ENCODE results near the gene TBPL2.
A peak's percentile ranks its signal among the peaks of the same experiment; 100 is the strongest.
"Not testable (repeated sequence)": the region's sequence is repeated elsewhere in the genome, so short reads cannot be mapped to it uniquely, and the experiment has no call there.

The TBPL2 gene

DNA sequence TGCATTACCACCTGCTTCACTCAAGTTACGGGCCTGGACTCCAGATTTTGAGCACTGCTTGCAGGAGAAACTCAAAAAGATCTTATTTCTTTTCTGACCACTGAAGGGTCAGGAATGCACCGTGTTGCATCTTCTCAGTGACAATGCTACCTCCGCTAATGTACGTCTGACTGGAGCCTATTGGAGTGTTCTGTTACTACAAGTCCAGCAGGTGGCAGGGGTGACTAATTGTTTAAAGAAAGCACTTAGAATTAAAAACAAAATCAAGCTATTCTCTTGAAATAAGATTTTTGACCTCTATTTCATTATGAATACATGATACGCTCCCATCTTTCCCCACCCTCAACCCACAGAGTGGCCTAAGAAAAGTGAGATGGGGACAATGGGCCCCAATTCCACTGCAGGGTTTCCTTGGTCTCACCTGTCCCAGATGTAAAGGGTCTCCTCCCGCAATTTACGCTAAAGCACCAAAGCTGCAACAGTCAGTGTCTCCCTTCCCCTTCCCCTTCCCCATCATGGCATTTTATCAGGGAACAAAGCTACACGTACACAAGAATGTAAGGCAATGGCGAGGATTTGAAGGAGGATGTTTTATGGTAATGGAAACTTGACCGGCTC, 2.2 kb downstream of the TBPL2 start:
- DNase-seq = peak; percentile 89

- DNase-seq = no peak
Measured at GRCh38 chr14:55436931-55437330, 3.5 kb downstream of the TBPL2 start.

- no peak for DNase-seq
Measured at GRCh38 chr14:55436519-55436918, 3.9 kb downstream of the TBPL2 start.

- no peak for DNase-seq
Measured at GRCh38 chr14:55434805-55435174, 5.6 kb downstream of the TBPL2 start.

DNA sequence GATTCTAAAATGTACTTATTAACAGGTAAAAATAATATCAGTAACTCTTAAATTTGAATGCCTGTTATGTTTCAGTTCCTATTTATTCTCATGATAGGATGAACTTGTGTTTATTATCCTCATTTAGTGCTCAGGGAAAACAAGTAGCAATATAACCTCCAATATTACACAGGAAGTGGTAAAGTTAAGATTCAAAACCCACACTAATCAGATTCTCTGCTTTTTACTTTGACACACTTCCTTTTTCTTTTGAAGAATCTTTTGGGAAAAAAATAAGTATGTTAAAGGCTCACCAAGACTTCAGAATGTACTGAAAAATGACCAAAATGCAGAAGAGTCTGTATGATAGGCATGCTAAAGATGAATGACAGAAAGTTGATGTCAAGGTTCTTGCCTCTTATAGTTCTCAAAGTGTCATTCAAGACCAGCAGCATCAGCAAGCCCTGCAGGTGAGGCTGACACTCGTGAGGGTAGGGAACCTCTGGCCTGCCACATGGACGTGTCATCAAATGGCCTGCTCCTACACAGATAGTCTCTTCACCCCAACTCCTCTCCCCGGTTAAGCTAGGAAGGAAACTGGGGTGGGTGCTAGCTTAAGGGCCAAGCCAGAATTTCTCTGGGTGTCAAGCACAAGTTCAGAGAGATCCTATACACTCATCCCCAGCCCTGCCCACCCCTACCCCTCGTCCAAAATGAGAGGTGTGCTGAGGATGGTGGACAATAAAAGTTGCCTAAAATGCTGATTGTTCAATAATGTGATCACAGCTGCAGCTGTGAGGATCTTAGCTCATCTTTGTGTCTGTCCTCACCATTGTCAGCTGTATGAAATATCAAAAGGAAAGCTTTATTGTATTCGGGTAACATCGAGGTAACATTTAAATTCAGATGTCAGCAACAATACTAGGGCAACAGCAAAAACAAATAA, 6.3 kb downstream of the TBPL2 start:
- no peak for DNase-seq

GRCh38 chr14:55432628-55433027, 7.8 kb downstream of the TBPL2 start:
- DNase-seq = no peak

DNA sequence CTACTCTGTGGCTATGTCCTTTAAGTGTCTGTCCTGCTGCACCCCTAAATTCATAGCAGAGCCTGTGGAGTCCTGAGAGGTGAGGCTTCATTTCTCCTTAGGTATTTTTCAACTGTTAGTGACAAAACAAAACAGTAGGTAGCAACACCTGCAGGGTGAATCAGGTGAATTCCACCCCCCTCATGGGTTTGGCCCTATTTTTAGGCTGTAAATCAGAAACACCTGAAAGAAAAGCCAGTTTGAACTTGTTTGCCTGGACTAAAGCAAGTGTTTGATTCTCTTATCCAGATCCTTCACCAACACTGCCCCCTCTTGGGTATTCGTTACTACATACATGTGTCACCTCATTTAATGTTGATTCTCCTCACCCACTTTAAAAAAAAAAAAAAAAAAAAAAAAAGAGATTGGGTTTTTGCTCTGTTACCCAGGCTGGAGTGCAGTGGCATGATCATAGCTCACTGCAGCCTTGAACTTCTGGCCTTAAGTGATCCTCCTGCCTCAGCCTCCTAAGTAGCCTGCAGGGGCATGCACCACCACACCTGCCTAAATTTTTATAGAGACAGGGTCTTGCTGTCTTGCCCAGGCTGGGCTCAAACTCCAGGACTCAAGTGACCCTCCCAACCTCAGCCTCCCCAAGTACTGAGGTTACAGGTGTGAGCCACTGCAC, 10.3 kb downstream of the TBPL2 start:
- peak; percentile 90 for DNase-seq

GRCh38 chr14:55427439-55427838, 13.0 kb downstream of the TBPL2 start:
- peak; percentile 53 for DNase-seq

DNA sequence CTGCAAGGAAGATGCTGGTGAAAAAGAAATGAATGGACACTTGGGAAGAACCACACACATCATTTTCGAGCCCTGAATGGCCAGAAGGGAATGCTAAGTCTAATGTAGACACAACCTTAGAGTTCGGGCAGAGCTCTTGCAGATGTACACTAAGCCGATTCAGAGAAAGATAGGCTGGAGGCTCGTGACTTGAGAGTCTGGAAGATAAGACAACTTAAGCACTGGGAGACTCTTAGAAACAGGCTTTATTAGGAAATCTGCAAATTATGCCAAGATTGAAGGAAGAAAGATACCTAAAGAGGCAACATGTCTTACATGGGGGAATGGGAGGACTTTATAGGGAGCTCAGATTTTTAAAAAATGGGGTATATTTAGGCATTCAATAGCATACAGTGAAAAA, 13.5 kb downstream of the TBPL2 start:
- DNase-seq = no peak

DNA sequence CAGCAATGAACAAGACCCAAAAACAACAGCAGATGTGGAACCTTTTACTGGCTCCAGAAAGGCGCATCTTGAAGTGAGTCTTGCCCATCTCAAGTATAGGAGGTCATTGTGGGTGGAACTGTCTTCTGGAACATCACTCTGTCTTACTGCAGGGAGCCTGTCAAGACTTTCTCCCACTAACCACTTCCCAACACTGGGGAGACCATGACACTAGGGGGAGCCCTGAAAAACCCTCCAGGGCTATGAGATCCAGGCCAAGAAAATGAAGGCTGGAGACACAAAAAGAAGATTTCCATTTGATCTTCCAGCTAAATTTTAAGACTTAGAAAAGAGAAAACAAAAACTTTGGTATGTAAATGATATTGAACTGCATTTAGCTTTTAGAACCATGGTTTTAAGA, 15.3 kb downstream of the TBPL2 start:
- DNase-seq = no peak

DNA sequence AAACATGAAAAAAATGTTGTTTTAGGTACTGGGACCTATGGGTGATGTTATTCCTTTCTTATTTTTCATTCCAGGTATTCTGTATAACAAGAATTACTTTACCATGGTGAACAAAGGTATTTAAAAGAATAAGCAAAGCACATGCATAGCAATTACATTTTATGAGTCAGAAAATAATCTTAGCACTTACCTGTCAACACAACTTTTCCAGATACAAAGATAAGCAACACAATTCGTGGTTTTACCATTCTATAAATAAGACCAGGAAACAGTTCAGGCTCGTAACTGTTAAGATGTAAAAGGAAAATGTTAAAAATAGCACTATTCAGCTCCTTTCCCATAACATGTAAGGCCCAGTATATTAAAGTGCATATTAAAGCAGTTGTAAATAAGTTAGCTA, 16.4 kb downstream of the TBPL2 start:
- no peak for DNase-seq

- DNase-seq = not testable (repeated sequence)
Measured at GRCh38 chr14:55422338-55422737, 18.1 kb downstream of the TBPL2 start.

DNA sequence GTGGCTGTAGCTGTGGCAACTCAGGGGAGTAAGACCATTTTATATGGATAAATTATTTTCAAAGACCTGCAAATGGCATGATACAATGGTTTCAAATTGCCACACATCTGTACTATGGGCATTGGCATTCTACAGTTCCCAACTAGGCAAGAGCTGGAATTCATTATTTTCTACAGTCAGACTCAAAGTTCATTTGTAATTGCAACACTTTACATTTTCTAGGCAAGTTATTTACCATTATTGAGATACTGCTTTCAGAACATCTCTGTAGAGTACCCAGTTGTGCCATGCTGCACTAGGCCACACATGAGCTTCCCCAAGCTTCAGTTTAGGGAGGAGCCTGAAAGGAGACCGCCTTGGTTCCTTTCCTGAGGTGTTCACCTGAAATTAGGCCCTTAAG, 20.8 kb downstream of the TBPL2 start:
- DNase-seq = no peak

DNA sequence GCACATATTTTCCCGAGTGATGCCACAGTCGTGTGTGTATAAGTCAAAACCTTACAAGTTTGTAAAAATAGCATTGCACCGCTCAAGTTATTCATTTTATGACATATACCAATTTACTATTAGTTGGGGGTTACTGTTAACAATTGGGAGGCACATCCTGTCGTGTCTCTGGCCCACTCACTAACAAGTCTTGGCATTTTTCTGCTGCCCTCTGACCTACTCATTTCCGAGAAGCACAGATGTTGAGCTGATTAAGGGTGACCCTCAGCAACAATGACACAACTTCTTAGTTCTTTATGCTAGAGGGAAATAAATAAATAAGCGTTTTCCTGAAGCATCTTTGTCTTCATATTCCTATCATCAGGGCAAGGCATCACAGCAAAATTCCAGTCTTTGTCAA, 22.0 kb downstream of the TBPL2 start:
- no peak for DNase-seq

DNA sequence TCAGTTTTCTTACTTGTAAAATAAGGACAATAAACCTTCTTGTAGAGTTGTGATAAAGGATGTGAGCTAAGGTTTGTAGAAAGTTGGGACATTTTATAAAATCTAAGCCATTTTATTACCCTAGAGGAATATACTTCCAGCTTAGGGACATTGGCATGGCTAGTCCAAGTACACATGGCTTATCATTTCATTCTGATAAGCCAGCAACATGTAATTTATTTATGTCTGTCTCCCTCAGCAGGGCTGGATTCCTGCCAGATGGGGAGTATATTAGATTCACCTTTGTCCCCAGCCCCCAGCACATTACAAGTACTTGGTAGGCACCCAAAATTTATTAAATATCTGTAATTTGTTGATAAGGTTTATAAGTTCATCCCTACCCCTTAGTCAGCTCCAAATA, 22.5 kb downstream of the TBPL2 start:
- DNase-seq = no peak

- DNase-seq = peak; percentile 77
Measured at GRCh38 chr14:55416866-55417265, 23.6 kb downstream of the TBPL2 start.

- DNase-seq = no peak
Measured at GRCh38 chr14:55414551-55414950, 25.9 kb downstream of the TBPL2 start.

- no peak for DNase-seq
Measured at GRCh38 chr14:55412676-55413075, 27.7 kb downstream of the TBPL2 start.

GRCh38 chr14:55411426-55412389, 28.7 kb downstream of the TBPL2 start, which contains the start of gene ATG14:
Gene ATG14, minus strand, starts transcription at chr14:55411830. Its CDS starts 8 bp downstream, at chr14:55411822.
- DNase-seq = peak; percentile 91

- DNase-seq = no peak
Measured at GRCh38 chr14:55410876-55411275, 29.5 kb downstream of the TBPL2 start.

DNA sequence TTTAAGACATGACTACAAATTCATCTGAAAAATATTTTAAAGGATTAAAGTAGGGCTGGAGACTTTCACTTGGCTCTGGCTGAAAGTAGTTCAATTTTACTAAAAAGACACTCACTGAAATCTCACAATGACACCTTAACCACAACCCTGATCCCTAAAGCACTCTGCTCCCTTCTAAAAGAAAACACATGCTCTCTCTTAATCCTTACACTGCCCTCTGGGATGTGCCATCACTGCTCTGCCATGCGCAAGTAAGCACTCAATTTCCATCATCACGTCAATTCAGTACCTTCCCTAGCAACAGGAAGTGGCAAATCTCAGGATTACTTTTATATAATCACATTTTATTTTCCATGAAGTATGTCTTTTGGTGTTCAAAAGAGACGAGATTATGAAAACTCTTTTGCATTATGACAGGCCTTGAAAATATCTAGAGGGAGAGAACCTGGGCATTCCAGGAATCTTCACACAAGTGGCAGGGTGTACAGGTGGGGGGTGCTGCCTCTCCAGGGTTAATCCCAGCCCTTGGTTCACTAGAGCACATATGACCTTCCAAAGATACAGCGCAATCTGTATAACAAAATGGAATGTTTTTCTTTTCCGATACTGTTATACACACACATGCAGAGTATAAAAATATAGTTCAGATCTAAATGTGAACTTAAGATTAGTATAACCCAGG, 36.1 kb downstream of the TBPL2 start:
- no peak for DNase-seq

- no peak for DNase-seq
Measured at GRCh38 chr14:55401751-55402150, 38.7 kb downstream of the TBPL2 start.
